ENCODE measurements around the gene TNFRSF1B.

DNA sequence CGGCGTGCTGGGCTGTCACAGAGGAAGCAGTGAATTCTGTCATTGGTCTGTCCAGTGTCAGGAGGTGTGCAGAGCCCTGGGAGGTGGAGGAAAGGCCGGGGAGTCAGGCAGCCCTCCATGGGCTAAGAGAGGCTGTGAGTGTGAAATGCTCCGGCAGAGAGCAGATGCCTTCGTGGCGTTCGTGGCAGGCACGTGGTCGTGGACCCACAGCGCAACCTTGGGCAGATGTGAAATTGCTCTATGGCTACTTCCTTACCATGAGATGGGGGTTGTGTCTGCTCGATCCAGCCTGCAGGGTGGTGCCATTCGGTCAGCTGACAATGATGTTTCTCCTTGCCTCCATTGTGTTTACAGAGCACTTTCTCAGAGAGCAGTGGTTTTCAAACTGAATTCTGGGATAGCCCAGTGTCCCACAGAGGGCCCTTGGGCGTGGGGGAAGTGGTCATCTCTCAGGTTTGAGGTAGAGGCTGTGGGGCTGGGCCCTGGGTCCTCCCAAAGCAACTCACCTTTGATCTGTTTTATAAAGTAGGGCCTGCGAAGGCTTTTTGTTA is 27.9 kb downstream of the TNFRSF1B start:
- TF ChIP-seq CTCF (IDR thresholded peaks at IDR 0.05) (no peak), POLR2A (IDR thresholded peaks at IDR 0.05) (no peak)

All from tibial nerve (tissue), 3 donors.